Liver (tissue), 9 donors: ENCODE data around the gene AJAP1. TPM values are rescaled to one million over a fixed set of nuclear protein-coding genes. Genes with fewer than 3 reads are reported as not detected.

Experiments used
- DNase-seq: peaks from one replicate; pipeline ENCODE4 v3.0.0-alpha.2; 2017; ENCODE audit warnings: low spot score
- H3K27ac ChIP-seq, 2 donors: one replicate each; pipeline ENCODE4 v1.7.0; 2013; ENCODE audit warnings: inconsistent platforms in 2 of 2, low read length in 2 of 2, control low read depth in 1 of 2, low read depth in 1 of 2, mild to moderate bottlenecking in 1 of 2
- H3K27me3 ChIP-seq, 4 donors: one replicate each; pipeline versions ENCODE4 v1.6.1 to v1.7.0; 2013; ENCODE audit warnings: low read length in 3 of 4, inconsistent platforms in 1 of 4, mild to moderate bottlenecking in 1 of 4, moderate library complexity in 1 of 4; ENCODE audit not compliant: control insufficient read depth in 4 of 4, insufficient read depth in 4 of 4
- H3K36me3 ChIP-seq, 4 donors: one replicate each; pipeline versions ENCODE4 v1.6.1 to v1.7.0; 2013; ENCODE audit warnings: low read length in 3 of 4, mild to moderate bottlenecking in 3 of 4, low read depth in 1 of 4, moderate library complexity in 1 of 4; ENCODE audit not compliant: control insufficient read depth in 4 of 4, insufficient read depth in 3 of 4
- H3K4me1 ChIP-seq, 4 donors: one replicate each; pipeline versions ENCODE4 v1.6.1 to v1.7.0; 2013; ENCODE audit warnings: low read length in 3 of 4, mild to moderate bottlenecking in 3 of 4, moderate library complexity in 1 of 4; ENCODE audit not compliant: control insufficient read depth in 4 of 4, insufficient read depth in 4 of 4
- H3K4me3 ChIP-seq, 3 donors: one replicate each; pipeline versions ENCODE4 v1.6.1 to v1.7.0; 2013; ENCODE audit warnings: low read length in 3 of 3, control low read depth in 1 of 3, low read depth in 1 of 3, mild to moderate bottlenecking in 1 of 3
- H3K9ac ChIP-seq, 2 donors: one replicate each; pipeline ENCODE4 v1.7.0; 2013; ENCODE audit warnings: low read length in 2 of 2, mild to moderate bottlenecking in 2 of 2, moderate library complexity in 2 of 2, control low read depth in 1 of 2, low read depth in 1 of 2
- H3K9me3 ChIP-seq, 4 donors: one replicate each; pipeline versions ENCODE4 v1.6.1 to v1.7.0; 2013; ENCODE audit warnings: low read length in 3 of 4; ENCODE audit not compliant: control insufficient read depth in 4 of 4
- EGR1 ChIP-seq, 2 donors: IDR thresholded peaks; 2 replicates each; pipeline ENCODE4 v1.6.1; 2016 to 2018; ENCODE audit warnings: antibody characterized with exemption in 2 of 2, low read depth in 2 of 2
- FOXA1 ChIP-seq: IDR thresholded peaks from 2 replicates; pipeline ENCODE4 v1.6.1; 2016; ENCODE audit warnings: antibody characterized with exemption
- FOXA2 ChIP-seq: IDR thresholded peaks from 2 replicates; pipeline ENCODE4 v1.6.1; 2016; ENCODE audit warnings: antibody characterized with exemption
- GABPA ChIP-seq, 2 donors: IDR thresholded peaks in 1 of 2; conservative IDR thresholded peaks in 1 of 2; 2 replicates each; pipeline ENCODE4 v1.6.1; 2016; ENCODE audit warnings: antibody characterized with exemption in 2 of 2, mild to moderate bottlenecking in 1 of 2, moderate library complexity in 1 of 2
- HNF4A ChIP-seq, 2 donors: conservative IDR thresholded peaks; 2 replicates each; pipeline ENCODE4 v1.6.1; 2016; ENCODE audit warnings: antibody characterized with exemption in 2 of 2, mild to moderate bottlenecking in 2 of 2
- HNF4G ChIP-seq: IDR thresholded peaks from 2 replicates; pipeline ENCODE4 v1.6.1; 2016; ENCODE audit warnings: antibody characterized with exemption
- JUND ChIP-seq, 2 donors: IDR thresholded peaks; 2 replicates each; pipeline ENCODE4 v1.6.1; 2016; ENCODE audit warnings: antibody characterized with exemption in 2 of 2
- NR2F2 ChIP-seq: IDR thresholded peaks from 2 replicates; pipeline ENCODE4 v1.6.1; 2016; ENCODE audit warnings: antibody characterized with exemption
- RAD21 ChIP-seq, 2 donors: IDR thresholded peaks; 2 replicates each; pipeline ENCODE4 v1.6.1; 2016; ENCODE audit warnings: antibody characterized with exemption in 2 of 2, mild to moderate bottlenecking in 2 of 2
- RXRA ChIP-seq, 2 donors: IDR thresholded peaks; 2 replicates each; pipeline ENCODE4 v1.6.1; 2017 to 2018; ENCODE audit warnings: antibody characterized with exemption in 2 of 2, mild to moderate bottlenecking in 1 of 2
- SP1 ChIP-seq: IDR thresholded peaks from 2 replicates; pipeline ENCODE4 v1.6.1; 2018; ENCODE audit warnings: antibody characterized with exemption, mild to moderate bottlenecking
- TAF1 ChIP-seq: conservative IDR thresholded peaks from 2 replicates; pipeline ENCODE4 v1.6.1; 2016; ENCODE audit warnings: antibody characterized with exemption, mild to moderate bottlenecking
- YY1 ChIP-seq: IDR thresholded peaks from 2 replicates; pipeline ENCODE4 v1.6.1; 2016; ENCODE audit warnings: antibody characterized with exemption, mild to moderate bottlenecking
- WGBS: extraction: QIAGEN DNeasy Blood & Tissue Kit; methylation state at CpG from one replicate; pipeline ENCODE4 v1.1.7; 2013; 5-methylcytosine and 5-hydroxymethylcytosine counted together
- polyA plus RNA-seq, 2 donors: library from polyadenylated mRNA; stranded (reverse) in 1 of 2; unstranded in 1 of 2; fragments of 200-250 nt in 1 of 2; fragments of >200 nt in 1 of 2; fragmentation: Nextera tagmentation in 1 of 2; extraction: Ambion mirVana in 1 of 2; gene quantifications; one replicate each; pipeline versions ENCODE4 v1.2.1 to v1.2.3, GENCODE V29; 2013 to 2015
- total RNA-seq, 2 donors: library from RNA; depleted of rRNA; stranded (reverse); fragments of >200 nt; gene quantifications; one replicate each; pipeline ENCODE4 v1.2.3, GENCODE V29; 2014
- TF ChIP-seq, protein P1 (sequence below): IDR thresholded peaks from 2 replicates; pipeline ENCODE4 v1.6.1; 2016; ENCODE audit warnings: antibody characterized with exemption
- TF ChIP-seq, protein P2 (sequence below): fragments of 150-350 bp; IDR thresholded peaks from 2 replicates; pipeline ENCODE4 v1.5.1; 2017; ENCODE audit warnings: improper control_type of control experiment, low read depth, low read length; ENCODE audit not compliant: missing input control
- TF ChIP-seq, protein P3 (sequence below): IDR thresholded peaks from 2 replicates; pipeline ENCODE4 v1.6.1; 2016; ENCODE audit warnings: antibody characterized with exemption, mild to moderate bottlenecking
- TF ChIP-seq, protein P4 (sequence below): IDR thresholded peaks from 2 replicates; pipeline ENCODE4 v1.6.1; 2016; ENCODE audit warnings: antibody characterized with exemption
- donor health status: healthy.
- donor health status: healthy.
- donor health status: healthy.
- donor health status: healthy.
- donor health status: healthy.

The AJAP1 gene
- total and polyA plus RNA-seq, 4 donors, result under 0.01 to 0.21 (median 0.08) TPM; not detected in 1

DNA sequence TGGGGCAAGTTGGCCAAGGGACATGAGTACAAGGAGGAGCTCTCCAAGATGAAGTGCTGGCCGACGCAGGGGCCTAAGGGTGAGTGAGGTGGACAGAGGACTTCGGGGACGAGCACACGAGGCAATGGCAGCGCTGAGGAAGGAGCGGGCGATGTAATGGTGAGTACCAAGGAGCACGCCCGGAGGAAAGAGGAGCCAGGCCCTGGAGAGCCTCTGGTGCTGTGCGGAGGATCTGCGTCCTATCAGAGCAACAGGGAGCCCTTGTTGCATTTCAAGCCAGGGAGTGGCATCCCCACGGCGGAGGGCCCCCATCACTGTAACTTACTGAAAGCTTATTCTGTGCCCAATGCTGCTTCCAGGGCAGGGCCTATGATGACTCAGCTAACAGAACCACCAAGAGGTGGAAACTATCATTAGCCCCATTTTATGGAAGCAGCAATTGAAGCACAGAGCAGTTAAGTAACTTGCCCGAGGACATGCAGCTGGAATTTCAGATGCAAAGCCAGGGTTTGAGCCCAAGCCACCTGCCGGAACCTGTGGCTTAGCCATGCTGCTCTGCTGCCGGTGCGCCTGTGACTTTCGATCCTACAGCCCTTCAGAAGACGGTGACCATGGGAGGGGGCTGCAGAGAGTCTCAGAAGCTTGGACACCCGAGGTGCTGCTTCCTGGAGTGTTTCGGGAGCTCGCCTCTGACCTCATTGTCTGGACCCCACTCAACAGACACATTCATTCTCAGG, 17.6 kb upstream of the AJAP1 start:
- H3K4me1 ChIP-seq, result no peaks in the 10 kb centered on the region
- H3K36me3 ChIP-seq, result no peaks in the 10 kb centered on the region
- TF ChIP-seq, protein P1, sequence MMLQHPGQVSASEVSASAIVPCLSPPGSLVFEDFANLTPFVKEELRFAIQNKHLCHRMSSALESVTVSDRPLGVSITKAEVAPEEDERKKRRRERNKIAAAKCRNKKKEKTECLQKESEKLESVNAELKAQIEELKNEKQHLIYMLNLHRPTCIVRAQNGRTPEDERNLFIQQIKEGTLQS, result no peak
- no peak for TF ChIP-seq HNF4A (conservative IDR thresholded peaks at IDR 0.05)
- no peak for DNase-seq
- no peaks in the 10 kb centered on the region for H3K9me3 ChIP-seq
- H3K9ac ChIP-seq, result no peak overlapping the region
- no peak overlapping the region for H3K4me3 ChIP-seq
- H3K27me3 ChIP-seq, result peaks cover 0 to 7% (median 0%) of the 10 kb centered on the region in 4 donors
- WGBS, result 88% methylated on average over 23 of the region's 23 CpGs
- H3K27ac ChIP-seq, result no peak overlapping the region

DNA sequence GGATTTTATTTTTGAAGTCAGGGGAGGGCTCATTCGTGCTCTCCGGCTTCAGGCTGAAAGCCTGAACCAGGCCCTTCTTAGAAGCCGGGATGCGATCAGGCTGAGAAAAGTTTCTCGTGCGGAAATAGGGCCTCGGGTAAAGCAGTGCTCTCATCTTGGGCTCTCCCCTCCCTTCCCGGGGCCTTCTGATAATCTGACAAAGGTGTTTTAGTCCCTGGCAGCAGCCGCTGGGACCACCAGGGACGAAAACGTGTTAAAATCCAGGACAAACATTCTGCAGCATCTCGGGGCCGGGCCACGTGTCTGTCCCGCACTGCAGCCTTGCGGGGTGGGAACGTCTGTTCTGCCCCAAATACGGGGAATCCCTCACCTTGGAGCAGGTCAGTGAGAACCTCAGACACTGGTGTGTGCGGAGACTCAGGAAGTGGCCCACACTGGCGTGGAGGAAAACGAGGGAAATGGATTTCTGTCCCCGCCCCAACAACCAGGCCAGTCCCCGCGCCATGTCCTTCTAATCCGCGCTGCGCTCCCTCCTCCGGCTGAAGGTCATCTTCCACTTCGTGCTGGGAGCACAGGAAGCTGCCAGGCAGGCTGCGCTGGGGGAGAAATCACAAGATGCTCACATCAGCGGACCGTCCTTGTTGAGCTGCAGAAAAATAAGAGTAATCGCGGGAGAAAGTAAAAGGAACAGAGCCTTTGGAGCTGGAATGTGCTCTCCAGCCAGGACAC, 16.6 kb upstream of the AJAP1 start:
- H3K4me1 ChIP-seq, result no peaks in the 10 kb centered on the region
- TF ChIP-seq FOXA1 (no peak), YY1 (no peak), RAD21 (IDR thresholded peaks at IDR 0.05) (no peak), GABPA (IDR thresholded peaks at IDR 0.05 in 1 of 2, conservative IDR thresholded peaks at IDR 0.05 in 1 of 2) (no peak), NR2F2 (no peak), EGR1 (IDR thresholded peaks at IDR 0.05; ENCODE audit: low read depth in 2 of 2) (no peak), TAF1 (no peak)
- DNase-seq, result no peak
- H3K9me3 ChIP-seq, result no peaks in the 10 kb centered on the region
- H3K27me3 ChIP-seq, result peaks cover 0 to 5% (median 0%) of the 10 kb centered on the region in 4 donors
- H3K27ac ChIP-seq, result no peak overlapping the region
- H3K36me3 ChIP-seq, result no peaks in the 10 kb centered on the region
- no peak overlapping the region for H3K4me3 ChIP-seq
- no peak overlapping the region for H3K9ac ChIP-seq
- 39% methylated on average over 34 of the region's 34 CpGs for WGBS

DNA sequence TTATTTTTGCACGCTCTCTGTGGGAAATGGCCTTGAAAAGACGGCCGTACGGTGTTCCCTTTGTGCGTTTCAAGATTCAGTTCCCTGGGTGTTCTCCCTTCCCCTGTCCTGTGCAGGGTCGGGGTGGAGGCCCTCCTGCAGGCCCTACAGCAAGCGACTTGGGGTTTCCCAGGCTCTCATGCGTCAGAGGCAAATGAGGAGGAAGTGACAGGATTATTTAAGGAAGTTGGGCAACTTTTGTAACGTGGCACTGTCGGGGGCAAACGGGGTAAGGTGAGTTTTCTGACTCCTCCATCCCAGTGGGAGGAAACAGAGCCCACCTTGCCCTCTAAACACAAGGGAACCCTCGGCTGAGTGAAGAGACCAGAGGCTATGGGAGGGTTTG, 16.1 kb upstream of the AJAP1 start:
- Histone ChIP-seq H3K27ac (no peak overlapping the region), H3K4me1 (no peaks in the 10 kb centered on the region), H3K36me3 (no peaks in the 10 kb centered on the region), H3K9ac (no peak overlapping the region), H3K4me3 (no peak overlapping the region), H3K27me3 (peaks cover 0 to 5% (median 0%) of the 10 kb centered on the region in 4 donors), H3K9me3 (no peaks in the 10 kb centered on the region)
- DNase-seq, result no peak
- TF ChIP-seq YY1 (no peak), HNF4G (no peak), TAF1 (no peak), RXRA (IDR thresholded peaks at IDR 0.05) (no peak), EGR1 (IDR thresholded peaks at IDR 0.05; ENCODE audit: low read depth in 2 of 2) (no peak), GABPA (IDR thresholded peaks at IDR 0.05 in 1 of 2, conservative IDR thresholded peaks at IDR 0.05 in 1 of 2) (no peak), RAD21 (IDR thresholded peaks at IDR 0.05) (no peak), JUND (IDR thresholded peaks at IDR 0.05) (no peak), FOXA1 (no peak), NR2F2 (no peak), SP1 (no peak), FOXA2 (no peak)
- TF ChIP-seq, protein P2, sequence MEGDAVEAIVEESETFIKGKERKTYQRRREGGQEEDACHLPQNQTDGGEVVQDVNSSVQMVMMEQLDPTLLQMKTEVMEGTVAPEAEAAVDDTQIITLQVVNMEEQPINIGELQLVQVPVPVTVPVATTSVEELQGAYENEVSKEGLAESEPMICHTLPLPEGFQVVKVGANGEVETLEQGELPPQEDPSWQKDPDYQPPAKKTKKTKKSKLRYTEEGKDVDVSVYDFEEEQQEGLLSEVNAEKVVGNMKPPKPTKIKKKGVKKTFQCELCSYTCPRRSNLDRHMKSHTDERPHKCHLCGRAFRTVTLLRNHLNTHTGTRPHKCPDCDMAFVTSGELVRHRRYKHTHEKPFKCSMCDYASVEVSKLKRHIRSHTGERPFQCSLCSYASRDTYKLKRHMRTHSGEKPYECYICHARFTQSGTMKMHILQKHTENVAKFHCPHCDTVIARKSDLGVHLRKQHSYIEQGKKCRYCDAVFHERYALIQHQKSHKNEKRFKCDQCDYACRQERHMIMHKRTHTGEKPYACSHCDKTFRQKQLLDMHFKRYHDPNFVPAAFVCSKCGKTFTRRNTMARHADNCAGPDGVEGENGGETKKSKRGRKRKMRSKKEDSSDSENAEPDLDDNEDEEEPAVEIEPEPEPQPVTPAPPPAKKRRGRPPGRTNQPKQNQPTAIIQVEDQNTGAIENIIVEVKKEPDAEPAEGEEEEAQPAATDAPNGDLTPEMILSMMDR, result no peak
- TF ChIP-seq, protein P3, sequence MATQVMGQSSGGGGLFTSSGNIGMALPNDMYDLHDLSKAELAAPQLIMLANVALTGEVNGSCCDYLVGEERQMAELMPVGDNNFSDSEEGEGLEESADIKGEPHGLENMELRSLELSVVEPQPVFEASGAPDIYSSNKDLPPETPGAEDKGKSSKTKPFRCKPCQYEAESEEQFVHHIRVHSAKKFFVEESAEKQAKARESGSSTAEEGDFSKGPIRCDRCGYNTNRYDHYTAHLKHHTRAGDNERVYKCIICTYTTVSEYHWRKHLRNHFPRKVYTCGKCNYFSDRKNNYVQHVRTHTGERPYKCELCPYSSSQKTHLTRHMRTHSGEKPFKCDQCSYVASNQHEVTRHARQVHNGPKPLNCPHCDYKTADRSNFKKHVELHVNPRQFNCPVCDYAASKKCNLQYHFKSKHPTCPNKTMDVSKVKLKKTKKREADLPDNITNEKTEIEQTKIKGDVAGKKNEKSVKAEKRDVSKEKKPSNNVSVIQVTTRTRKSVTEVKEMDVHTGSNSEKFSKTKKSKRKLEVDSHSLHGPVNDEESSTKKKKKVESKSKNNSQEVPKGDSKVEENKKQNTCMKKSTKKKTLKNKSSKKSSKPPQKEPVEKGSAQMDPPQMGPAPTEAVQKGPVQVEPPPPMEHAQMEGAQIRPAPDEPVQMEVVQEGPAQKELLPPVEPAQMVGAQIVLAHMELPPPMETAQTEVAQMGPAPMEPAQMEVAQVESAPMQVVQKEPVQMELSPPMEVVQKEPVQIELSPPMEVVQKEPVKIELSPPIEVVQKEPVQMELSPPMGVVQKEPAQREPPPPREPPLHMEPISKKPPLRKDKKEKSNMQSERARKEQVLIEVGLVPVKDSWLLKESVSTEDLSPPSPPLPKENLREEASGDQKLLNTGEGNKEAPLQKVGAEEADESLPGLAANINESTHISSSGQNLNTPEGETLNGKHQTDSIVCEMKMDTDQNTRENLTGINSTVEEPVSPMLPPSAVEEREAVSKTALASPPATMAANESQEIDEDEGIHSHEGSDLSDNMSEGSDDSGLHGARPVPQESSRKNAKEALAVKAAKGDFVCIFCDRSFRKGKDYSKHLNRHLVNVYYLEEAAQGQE, result no peak
- TF ChIP-seq, protein P4, sequence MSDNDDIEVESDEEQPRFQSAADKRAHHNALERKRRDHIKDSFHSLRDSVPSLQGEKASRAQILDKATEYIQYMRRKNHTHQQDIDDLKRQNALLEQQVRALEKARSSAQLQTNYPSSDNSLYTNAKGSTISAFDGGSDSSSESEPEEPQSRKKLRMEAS, result no peak
- WGBS, result 41% methylated on average over 12 of the region's 12 CpGs
